Tibial artery (tissue), 4 donors: ENCODE measurements around the gene LRRTM4.

ENCODE experiments used
- DNase-seq, 2 donors: peaks; one replicate each; pipeline ENCODE4 v3.0.0-alpha.2; 2019
- H3K27ac ChIP-seq, 2 donors: fragments of 200-600 bp; sonication (generic) in 1 of 2; 1 replicate in 1 of 2; 2 replicates in 1 of 2; pipeline ENCODE4 v1.5.1; 2018 to 2019; ENCODE audit warnings: mild to moderate bottlenecking in 1 of 2
- H3K27me3 ChIP-seq, 2 donors: fragments of 200-600 bp; sonication (generic) in 1 of 2; one replicate each; pipeline versions ENCODE4 v1.5.1 to v1.6.0; 2016 to 2019
- H3K36me3 ChIP-seq, 3 donors: fragments of 200-600 bp; sonication (generic) in 2 of 3; one replicate each; pipeline ENCODE4 v1.5.1; 2016 to 2019; ENCODE audit warnings: mild to moderate bottlenecking in 2 of 3
- H3K4me1 ChIP-seq, 4 donors: fragments of 200-600 bp; sonication (generic) in 2 of 4; 1 replicate in 3 of 4; 2 replicates in 1 of 4; pipeline ENCODE4 v1.5.1; 2016 to 2019
- H3K4me3 ChIP-seq, 2 donors: fragments of 200-600 bp; sonication (generic) in 1 of 2; 1 replicate in 1 of 2; 2 replicates in 1 of 2; pipeline ENCODE4 v1.5.1; 2018 to 2019; ENCODE audit warnings: mild to moderate bottlenecking in 2 of 2
- H3K9me3 ChIP-seq, 3 donors: fragments of 200-600 bp; sonication (generic) in 1 of 3; one replicate each; pipeline ENCODE4 v1.5.1; 2016 to 2019
- intact Hi-C: fragments of 100-400 bp; cut with DNase I; formaldehyde crosslinking; loops from one replicate; pipeline ENCODE4 v1.15.0; 2023; ENCODE audit warnings: low total_unique reads
- TF ChIP-seq, protein P1 (sequence below), 2 experiments: fragments of 200-600 bp in 1 of 2; fragments of 450-650 bp in 1 of 2; IDR thresholded peaks; one replicate each; pipeline ENCODE4 v1.5.1; 2017 to 2019; ENCODE audit warnings: antibody characterized with exemption in 2 of 2, mild to moderate bottlenecking in 1 of 2, moderate library complexity in 1 of 2

Gene LRRTM4

DNA sequence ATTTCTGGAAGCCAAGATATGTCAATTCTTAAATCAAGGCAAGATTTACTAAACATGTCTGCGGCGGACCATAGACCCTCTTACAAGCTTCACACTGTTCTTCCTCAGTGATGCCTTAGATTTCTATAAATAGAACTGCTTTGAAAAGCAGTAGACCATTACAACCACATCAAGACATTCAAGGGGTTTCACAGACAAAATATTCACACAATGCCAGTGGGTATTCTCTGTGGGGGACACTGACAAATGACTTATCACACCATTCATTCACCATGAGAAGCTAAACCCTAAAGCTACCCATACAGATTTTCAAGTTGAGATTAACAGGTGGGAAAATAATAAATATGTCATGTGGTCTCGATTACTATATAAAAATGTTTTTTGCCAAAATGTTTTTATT, 15.9 kb upstream of the LRRTM4 start:
- H3K36me3 ChIP-seq = no peaks in the 10 kb centered on the region
- intact Hi-C loops = no loop called here

GRCh38 chr2:77522888-77523287, 712 bp upstream of the LRRTM4 start:
- intact Hi-C loops = no loop called here
- H3K27me3 ChIP-seq = no peaks in the 10 kb centered on the region
- no peak overlapping the region for H3K27ac ChIP-seq
- TF ChIP-seq, protein P1, sequence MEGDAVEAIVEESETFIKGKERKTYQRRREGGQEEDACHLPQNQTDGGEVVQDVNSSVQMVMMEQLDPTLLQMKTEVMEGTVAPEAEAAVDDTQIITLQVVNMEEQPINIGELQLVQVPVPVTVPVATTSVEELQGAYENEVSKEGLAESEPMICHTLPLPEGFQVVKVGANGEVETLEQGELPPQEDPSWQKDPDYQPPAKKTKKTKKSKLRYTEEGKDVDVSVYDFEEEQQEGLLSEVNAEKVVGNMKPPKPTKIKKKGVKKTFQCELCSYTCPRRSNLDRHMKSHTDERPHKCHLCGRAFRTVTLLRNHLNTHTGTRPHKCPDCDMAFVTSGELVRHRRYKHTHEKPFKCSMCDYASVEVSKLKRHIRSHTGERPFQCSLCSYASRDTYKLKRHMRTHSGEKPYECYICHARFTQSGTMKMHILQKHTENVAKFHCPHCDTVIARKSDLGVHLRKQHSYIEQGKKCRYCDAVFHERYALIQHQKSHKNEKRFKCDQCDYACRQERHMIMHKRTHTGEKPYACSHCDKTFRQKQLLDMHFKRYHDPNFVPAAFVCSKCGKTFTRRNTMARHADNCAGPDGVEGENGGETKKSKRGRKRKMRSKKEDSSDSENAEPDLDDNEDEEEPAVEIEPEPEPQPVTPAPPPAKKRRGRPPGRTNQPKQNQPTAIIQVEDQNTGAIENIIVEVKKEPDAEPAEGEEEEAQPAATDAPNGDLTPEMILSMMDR (IDR thresholded peaks at IDR 0.05) = no peak
- H3K4me1 ChIP-seq = no peaks in the 10 kb centered on the region
- no peaks in the 10 kb centered on the region for H3K36me3 ChIP-seq
- H3K4me3 ChIP-seq = no peak overlapping the region
- H3K9me3 ChIP-seq = no peaks in the 10 kb centered on the region
- no peak for DNase-seq

More for the DNA sequence above, 15.9 kb upstream of the LRRTM4 start:
- Histone ChIP-seq H3K27ac (no peak overlapping the region), H3K9me3 (no peaks in the 10 kb centered on the region), H3K4me1 (no peaks in the 10 kb centered on the region), H3K4me3 (no peak overlapping the region), H3K27me3 (no peaks in the 10 kb centered on the region)
- TF ChIP-seq, protein P1 (IDR thresholded peaks at IDR 0.05) = no peak
- DNase-seq = no peak

- intact Hi-C loops = no loop called here
- Histone ChIP-seq H3K36me3 (no peaks in the 10 kb centered on the region), H3K27ac (no peak overlapping the region), H3K4me3 (no peak overlapping the region), H3K27me3 (no peaks in the 10 kb centered on the region), H3K4me1 (no peaks in the 10 kb centered on the region), H3K9me3 (no peaks in the 10 kb centered on the region)
- TF ChIP-seq, protein P1 (IDR thresholded peaks at IDR 0.05) = no peak
- DNase-seq = no peak
These were observed 656 bp downstream of the LRRTM4 start for GRCh38 chr2:77521548-77521891.

GRCh38 chr2:77520641-77521547, 1.3 kb downstream of the LRRTM4 start:
- H3K27ac ChIP-seq = no peak overlapping the region
- no peaks in the 10 kb centered on the region for H3K9me3 ChIP-seq
- DNase-seq = no peak

DNA sequence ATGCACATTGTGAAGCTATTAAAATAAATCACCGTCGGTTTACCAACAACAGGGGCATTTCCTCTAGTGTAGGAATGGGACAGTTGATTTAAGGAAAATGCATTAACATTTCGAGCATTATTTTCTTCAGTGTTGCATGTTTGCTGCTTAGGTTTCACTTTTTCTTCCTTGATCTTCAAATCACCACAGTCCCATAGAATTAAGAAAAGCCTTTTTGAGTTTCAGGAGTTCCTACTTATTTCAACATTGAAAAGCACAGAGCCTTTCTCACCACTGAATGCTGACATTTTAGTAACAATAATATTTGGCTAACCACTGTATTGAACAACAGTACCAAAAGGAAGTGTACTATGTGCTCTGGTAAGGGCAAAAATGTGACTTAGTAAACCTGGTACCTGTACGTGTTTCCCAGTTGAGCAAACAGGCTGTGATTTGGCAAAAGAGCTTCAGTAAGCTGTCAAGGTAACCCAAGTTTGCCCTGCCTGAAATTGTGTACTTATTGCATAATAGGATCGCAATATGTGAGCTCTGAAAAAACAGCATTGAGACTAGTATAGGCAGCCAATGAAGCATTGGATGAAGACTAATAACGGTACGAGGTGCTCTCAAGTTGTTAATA, 2.2 kb downstream of the LRRTM4 start:
- no peaks in the 10 kb centered on the region for H3K36me3 ChIP-seq
- TF ChIP-seq, protein P1 (IDR thresholded peaks at IDR 0.05) = no peak
- H3K27me3 ChIP-seq = no peaks in the 10 kb centered on the region
- no peak overlapping the region for H3K27ac ChIP-seq
- H3K4me3 ChIP-seq = no peak overlapping the region
- intact Hi-C loops = no loop called here
- no peaks in the 10 kb centered on the region for H3K9me3 ChIP-seq
- DNase-seq = no peak
- H3K4me1 ChIP-seq = no peaks in the 10 kb centered on the region

More at GRCh38 chr2:77520641-77521547, 1.3 kb downstream of the LRRTM4 start:
- TF ChIP-seq, protein P1 (IDR thresholded peaks at IDR 0.05) = no peak
- Histone ChIP-seq H3K4me1 (no peaks in the 10 kb centered on the region), H3K27me3 (no peaks in the 10 kb centered on the region), H3K4me3 (no peak overlapping the region), H3K36me3 (no peaks in the 10 kb centered on the region)
- intact Hi-C loops = no loop called here
